Fibroblast of skin of left quadriceps (primary cell): ENCODE results near the gene WDFY2.

Experiments used
- DNase-seq, 2 experiments: peaks; one replicate each; pipeline ENCODE4 v3.0.0-alpha.2; 2013; ENCODE audit warnings: low read depth in 2 of 2

The WDFY2 gene

GRCh38 chr13:51707461-51707860 is 123.2 kb downstream of the WDFY2 start:
- no peak for DNase-seq

- DNase-seq, result no peak
These were observed 129.5 kb downstream of the WDFY2 start for GRCh38 chr13:51713807-51714206.

GRCh38 chr13:51714663-51715168 is 130.5 kb downstream of the WDFY2 start:
- DNase-seq, result peak; percentile 35 to 40

DNA sequence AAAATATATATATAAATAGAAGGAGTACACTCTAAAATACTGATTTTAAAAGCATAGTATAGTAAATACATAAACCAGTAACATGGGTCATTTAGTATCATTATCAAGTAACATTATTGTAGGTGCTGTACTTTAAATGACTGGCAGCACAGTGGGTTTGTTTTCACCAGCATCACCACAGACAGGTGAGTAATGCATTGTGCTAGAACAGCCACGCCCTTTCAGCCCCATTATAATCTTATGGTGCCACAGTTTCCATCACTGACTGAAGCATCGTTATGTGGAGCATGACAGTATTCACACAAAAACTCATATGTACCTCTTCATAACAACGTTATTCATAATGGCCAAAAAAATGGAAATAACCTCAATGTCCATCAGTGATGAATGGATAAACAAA is 131.4 kb downstream of the WDFY2 start:
- no peak for DNase-seq

GRCh38 chr13:51717786-51718398 is 133.6 kb downstream of the WDFY2 start:
- no peak for DNase-seq

DNA sequence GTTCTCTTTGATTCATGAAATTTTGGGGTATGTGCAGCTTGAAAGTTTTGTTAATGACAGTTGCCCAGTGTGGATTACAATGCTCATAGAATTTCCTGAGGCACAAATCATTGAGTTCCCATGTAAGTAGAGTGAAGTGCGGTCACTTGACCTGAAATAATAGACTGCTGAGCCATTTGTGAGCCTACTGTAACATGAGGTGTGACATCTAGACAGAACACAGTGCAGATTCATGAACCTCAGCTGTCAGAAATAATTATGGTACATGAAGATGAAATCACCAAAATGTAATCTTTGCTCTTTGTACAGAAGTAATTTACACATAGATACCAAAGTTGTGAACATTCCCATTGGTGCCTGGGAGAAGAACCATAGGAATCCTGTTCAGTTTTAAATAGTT is 135.1 kb downstream of the WDFY2 start:
- DNase-seq, result no peak

- DNase-seq, result no peak
These were observed 137.2 kb downstream of the WDFY2 start for GRCh38 chr13:51721496-51721895.

DNA sequence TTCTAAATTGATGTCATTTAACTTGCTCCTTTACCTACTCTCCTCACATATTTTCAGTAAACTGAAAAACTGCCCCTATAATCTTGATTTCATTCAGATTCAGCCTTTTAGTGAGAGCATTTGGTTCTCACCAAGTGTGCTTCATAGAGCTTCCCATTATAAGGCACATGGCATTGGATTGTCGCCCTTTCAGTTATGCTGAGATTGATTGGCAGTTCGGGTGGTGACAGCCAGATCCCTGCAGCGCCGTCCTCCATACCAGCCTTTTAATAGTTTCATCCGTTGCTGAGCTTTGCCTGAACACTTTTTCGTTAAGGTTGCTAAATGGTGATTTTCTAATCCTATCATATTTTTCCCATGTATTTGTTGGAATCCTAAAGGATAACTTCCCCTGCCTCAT is 139.3 kb downstream of the WDFY2 start:
- DNase-seq, result no peak

- no peak for DNase-seq
These were observed 140.5 kb downstream of the WDFY2 start for GRCh38 chr13:51724721-51725120.

- peak; percentile 71 to 74 for DNase-seq
These were observed 142.4 kb downstream of the WDFY2 start for GRCh38 chr13:51726446-51727193.

- DNase-seq, result no peak
These were observed 143.5 kb downstream of the WDFY2 start for GRCh38 chr13:51727634-51728274.

- no peak for DNase-seq
These were observed 144.0 kb downstream of the WDFY2 start for GRCh38 chr13:51728275-51728673.

DNA sequence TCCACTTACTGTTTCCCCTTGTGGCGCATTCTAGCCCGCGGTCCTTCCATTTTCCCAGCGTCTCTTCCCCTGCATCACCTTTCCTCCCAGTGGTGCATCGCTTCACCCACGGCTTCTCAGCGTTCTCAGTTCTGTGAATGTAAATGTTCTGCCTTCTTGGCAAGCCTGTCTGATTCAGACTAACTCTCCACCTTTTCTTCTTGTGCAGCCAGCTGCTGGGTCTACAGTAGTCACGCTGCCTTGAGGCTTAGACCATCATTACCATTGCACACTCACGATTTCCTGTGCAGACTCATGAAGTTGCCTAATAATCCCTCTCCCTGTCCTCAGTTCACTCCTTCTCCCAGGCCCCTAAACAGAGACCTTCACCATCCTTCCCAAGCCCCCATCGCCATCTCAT is 144.7 kb downstream of the WDFY2 start:
- DNase-seq, result peak; percentile 52 to 61

DNA sequence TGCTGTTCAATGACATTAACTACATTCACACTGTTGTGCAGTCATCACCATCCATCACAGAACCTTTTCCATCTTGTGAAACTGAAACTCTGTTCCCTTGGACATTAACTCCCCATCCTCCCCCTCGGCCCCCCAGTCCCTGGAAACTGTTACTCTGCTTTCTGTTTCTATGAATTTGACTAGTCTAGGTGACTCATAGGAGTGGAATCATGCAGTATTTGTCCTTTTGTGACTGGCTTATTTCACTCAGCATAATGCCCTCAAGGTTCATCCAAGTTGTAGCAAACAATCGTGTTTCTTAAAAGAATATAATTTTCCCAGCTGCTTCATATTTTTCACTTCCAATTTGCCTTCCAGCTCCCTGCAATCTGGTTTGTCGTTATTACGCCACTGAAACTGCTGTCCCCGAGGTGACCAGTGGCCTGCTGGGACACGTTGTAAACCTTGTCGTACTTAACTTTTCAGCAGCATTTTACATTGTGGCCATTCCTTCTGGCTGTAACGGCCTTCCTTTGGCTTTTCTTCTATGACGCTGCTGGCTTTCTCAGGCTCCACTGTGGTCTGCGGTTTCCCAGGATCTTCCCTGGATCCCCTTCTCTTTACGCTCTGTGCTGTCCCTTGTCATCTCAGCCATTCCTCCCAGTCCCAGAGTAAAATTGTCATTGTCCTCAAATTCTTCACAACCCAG is 145.7 kb downstream of the WDFY2 start:
- peak; percentile 70 to 73 for DNase-seq

DNA sequence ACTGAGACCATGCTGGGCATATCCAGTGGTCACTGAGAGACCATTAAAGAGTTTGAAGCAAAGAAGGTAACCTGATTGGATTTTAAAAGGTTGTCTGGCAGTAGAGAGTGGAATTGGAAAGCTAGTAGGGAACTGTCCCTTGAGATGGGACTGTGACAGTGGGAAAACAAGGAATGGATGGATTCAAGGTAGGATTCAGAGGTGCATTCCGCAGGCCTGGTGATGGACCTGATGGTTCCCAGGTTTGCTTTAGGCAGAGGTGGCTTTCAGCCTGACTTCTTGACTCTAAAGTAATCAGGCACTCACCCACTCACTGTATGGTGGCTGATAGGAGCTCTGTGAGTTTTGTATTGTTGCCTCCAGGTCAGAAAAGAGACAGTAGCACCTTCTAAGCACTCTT is 146.7 kb downstream of the WDFY2 start:
- DNase-seq, result no peak

- peak; percentile 32 to 34 for DNase-seq
These were observed 147.5 kb downstream of the WDFY2 start for GRCh38 chr13:51731759-51732158.

GRCh38 chr13:51733374-51734298 is 149.4 kb downstream of the WDFY2 start:
- DNase-seq, result no peak

DNA sequence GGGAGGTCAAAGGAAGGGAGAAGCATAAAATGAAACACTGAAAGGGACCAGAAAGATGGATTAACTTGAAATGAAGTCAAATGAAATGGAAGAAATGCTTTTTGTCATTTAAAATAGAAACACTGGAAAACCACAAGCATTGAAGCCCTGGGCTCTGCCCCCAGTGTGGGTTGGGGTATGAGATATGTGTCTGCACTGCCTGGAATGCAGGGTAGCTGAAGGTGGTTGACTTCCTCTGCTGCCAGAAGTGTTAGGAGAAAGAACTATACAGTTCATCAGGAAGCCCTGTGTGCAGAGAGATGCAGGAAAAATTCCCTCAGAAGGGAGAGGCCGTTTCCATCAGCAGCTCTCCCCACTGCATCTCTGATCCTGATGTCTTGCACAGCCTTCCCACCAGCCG is 150.5 kb downstream of the WDFY2 start:
- no peak for DNase-seq

DNA sequence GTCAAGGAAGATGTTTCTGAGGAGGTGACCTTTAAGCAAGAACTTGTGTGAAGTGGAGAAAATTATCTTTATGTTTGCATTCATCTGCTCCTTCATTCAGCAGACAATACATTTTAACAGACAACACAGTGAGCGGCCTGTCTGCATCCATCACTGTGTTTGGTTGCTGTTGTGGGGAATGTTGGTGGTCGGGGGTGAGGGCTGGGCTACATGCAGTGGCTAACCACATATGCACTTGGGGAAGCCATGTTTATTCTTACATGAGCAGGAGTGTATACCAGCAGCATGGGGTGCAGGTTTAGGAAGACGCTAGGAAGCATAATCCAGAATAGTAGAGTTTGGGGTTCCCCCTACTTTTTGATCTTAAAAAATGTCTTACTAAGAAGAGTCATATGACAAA is 153.3 kb downstream of the WDFY2 start:
- no peak for DNase-seq

DNA sequence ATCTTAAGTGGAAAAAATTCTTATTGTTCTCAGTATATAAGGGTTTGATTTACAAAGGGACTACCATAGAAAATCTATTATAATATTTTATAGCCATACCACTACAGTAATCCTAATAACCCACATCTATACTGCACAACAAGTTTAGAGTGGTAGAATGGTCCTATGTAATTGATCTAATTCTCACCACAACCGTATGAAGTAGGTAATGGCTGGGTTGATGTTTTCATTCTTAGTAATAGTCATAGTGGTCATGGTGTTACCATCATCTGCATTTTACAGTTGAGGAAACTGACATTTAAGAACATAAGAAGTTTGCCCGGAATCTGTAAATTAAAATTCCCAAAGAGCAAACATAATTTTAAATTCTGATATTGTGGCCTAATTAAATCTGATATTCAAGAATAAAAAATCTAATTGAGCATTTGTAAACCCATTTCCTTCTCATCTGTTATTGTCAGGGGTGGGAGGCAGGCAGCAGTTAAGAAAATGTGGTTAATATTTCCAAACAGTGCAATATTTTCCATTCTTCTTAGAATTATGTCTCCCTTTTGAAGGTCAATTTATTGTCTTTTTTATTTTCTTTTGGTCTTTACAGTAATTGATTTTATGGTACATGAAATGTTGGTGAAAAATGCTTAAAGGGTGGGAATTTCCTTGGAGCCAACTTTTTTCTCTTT is 154.1 kb downstream of the WDFY2 start:
- DNase-seq, result no peak
